NCI-H2196 treated with DMSO at 0.1 percent for 48 hours (cell line): Measurements from ENCODE around the gene GCC2.
A peak's percentile ranks its signal among the peaks of the same experiment; 100 is the strongest.
"Not testable (repeated sequence)": the region's sequence is repeated elsewhere in the genome, so short reads cannot be mapped to it uniquely, and the experiment has no call there.

Source experiments
- DNase-seq: peaks from one replicate; lab custom pipeline; 2025; ENCODE audit not compliant: unreplicated experiment; lab: John Stamatoyannopoulos, UW

Gene GCC2

GRCh38 chr2:108448678-108449409 lies at the start of gene GCC2:
TSS of gene GCC2 (plus strand) at chr2:108449206. CDS start at chr2:108449275, 69 bp downstream.
- DNase-seq, result peak; percentile 94

DNA sequence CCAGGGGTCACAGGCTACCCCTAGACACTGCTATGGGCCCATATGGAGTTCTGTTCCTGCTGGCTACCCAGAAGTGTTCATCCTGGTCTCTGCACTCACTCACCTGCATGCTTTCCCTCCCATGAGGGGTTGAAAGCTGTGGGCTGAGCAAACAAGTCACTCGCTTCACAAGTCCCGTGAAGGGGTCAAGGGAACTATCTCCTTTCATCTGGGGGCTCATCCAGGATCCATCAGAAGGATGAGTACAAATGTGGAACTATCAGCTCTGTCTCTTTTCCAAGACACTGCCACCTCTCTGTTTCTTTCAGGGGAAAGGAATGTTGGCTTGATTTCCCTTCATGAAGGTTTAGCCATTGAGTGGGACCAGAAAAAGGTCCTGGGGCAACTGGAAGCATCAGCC lies 49.5 kb upstream of the GCC2 start:
- DNase-seq, result no peak

DNA sequence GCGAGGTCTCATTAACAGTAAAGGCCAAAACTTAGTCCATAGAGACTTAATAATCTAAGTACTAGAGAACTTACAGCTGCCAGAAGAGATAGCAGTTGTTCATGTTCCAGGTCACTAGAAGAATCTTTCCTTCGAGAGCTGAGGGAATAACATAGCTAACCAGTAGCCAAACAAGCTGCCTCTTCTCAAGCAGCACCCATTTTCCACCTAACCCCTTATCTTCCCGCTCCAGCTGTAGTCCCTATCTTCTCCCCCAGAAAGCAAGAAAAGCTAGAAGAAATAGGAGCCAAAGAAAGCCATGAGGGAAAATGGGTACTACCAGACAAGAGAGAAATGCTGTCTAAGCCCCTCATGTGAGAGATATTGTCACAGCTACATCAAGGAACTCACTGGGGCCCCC lies 47.2 kb upstream of the GCC2 start:
- DNase-seq, result no peak

DNA sequence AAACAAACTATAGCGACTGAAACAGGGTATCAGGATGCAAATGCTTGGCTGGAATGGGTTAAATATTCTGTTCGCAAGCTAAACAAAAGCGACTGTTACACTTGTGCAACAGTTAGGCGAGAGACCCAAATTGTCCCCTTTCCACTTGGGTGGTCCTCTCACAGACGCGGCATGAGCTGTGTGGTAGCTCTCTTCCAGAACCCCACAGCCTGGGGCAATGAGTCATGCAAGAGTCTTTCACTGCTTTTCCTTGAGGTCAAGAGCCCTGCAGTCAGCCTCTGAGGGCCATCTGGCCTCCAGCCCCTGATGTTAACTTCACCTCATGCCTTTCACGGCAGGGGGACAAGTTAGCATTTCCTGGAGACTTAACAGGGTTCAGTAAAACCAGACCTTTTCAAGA lies 45.5 kb upstream of the GCC2 start:
- DNase-seq, result no peak

DNA sequence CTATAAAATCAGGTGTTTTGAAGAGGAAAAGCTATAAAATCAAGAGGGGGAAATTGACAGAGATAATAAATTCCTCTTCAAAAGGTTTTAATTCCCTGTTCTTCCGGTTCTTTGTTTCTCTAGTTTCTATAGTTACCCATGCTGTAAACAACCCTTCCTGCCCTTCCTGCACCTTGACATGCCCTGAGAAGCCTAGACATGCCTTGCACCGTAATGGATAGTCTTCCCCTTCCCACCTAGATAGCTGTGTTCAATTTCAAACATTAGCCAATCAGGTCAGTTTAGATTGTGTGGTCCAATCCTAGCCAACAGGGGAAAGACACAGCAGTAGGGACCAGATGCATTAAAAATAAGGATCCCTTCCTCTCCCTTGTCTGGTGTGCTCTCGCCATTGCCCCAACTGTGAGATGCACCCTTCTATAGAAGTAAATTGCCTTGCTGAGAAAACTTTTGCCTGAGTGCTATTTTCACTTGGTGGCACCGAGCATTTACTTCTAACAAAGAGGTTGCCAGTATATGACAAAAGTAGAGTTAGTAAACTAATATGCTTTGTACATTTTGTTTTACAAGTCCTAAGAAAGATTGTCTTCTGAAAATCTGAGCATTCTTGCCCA lies 44.1 kb upstream of the GCC2 start:
- DNase-seq, result no peak

GRCh38 chr2:108407864-108408729 lies 40.9 kb upstream of the GCC2 start:
- DNase-seq, result no peak

- DNase-seq, result no peak
These were observed 39.2 kb upstream of the GCC2 start for GRCh38 chr2:108409768-108410167.

GRCh38 chr2:108412995-108413710 lies 35.9 kb upstream of the GCC2 start:
- no peak for DNase-seq

DNA sequence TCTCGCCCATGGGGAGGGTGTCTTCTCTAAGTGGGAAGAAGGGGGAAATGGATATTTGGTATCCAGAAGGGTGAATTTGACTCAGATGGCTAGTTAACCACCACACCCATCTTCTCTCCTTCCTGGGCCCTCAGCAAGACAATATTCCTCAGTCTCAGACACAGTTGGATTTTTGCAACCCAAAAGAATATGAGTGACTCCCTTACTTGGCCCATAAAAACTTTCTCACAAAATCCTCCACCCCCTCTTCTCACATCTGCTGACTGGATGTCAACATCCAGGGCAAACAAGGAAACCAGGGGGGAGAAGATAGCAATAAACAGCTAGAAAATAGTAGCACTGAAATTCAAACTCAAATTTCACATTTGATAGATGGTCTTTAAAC lies 35.3 kb upstream of the GCC2 start:
- no peak for DNase-seq

GRCh38 chr2:108414256-108414876 lies 34.6 kb upstream of the GCC2 start:
- DNase-seq, result no peak

DNA sequence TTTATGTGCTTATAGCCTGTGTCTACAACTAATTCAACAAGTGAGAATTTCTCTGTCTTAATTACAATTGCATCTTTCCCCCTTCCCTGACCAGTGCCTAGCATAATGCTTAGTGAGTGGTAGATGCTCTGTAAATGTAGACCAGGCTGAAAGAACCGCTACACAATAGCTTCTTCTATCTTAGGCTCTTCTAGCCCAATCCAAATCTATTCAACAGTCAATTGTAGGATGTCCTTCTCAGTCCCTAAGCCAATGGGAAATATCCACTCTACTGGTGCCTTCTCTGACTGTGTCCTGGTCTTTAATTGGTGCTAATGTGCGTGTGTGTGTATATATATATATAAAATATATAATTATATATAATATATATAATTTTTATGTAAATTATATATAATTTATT lies 34.1 kb upstream of the GCC2 start:
- no peak for DNase-seq

DNA sequence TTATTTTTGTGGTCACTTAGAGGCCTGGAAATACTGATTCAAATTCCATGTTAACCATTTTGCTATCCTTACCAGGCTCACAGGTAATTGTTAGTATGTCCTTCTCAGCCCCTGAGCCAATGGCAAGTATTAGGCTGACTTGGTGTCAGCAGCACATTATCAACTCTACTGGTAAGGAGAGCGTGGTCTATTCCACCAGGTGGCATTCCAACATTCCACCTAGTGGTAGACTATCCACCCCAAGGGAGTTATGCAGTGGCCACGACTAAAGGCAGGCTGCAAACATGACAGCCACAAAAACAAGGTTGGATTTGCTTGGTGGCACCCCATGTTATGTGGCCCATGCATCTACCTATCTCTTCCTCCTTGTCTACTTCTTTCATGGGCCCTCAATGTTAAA lies 31.8 kb upstream of the GCC2 start:
- no peak for DNase-seq

GRCh38 chr2:108418416-108418815 lies 30.6 kb upstream of the GCC2 start:
- DNase-seq, result no peak

- DNase-seq, result no peak
These were observed 25.9 kb upstream of the GCC2 start for GRCh38 chr2:108423067-108423466.

DNA sequence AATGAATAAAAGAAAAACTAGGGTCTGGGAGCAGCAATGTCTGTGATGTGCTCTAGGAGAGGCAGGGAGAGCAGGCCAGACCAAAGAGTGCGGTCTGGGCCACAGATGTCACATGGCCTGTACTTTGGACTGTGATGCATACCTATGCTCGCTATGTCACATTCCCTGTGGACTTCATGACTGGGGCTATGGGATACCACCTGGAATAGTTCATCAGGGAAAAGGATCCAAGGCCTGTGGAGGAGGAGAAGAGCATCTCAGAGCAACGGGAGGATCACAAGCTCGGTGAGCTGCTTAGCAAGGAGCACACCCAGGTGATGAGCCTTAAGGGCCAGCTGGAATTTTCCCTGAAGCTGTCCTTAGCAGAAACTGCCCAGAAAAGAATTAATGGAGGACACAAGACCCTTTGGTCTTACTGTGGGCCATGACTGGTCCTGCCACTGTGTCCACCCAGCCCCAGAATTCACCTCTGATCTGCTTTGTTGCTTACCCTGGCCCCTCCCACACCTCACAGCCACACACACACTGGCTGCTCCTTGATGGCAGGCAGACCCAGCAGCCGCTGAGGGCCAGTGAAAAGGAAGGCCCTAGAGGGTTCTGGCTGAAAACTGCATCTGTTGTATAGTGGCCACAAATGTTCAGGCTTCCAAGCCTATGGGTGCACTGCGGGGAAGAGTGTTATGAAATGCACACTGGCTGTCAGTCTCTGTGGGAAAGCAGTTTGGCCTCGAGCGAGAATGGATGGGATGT lies 25.3 kb upstream of the GCC2 start:
- no peak for DNase-seq

DNA sequence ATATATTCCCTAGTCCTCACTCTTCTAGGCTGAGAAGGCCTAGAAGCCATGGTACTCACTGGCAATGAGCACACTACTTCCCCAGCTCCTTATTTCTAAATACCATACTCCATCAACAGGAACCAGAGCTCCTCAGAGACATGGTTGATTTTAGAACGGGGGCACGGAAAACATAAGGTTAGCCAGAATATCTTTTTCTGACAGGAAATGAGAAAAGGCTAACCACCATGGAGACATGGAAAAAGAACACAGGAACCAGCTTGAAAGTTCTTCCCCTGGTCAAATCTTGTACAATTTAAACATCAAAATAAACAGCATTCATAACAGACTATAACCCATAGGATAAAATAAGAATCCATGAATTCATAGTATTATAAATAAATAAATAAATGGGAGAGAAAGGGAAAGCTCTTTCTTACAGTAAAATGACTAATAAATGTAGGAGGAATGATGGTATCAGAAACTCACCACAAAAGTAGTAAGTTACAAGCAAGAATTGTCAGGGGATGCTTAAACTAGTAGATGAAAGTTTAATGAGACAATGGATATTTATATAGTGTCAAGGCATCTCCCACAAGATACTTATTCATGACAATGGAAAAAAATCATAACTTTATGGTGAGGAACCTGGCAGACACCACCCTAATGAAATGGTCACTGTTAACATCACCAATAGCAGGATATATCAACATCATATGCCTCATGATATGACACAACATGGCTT lies 20.6 kb upstream of the GCC2 start:
- DNase-seq, result no peak

DNA sequence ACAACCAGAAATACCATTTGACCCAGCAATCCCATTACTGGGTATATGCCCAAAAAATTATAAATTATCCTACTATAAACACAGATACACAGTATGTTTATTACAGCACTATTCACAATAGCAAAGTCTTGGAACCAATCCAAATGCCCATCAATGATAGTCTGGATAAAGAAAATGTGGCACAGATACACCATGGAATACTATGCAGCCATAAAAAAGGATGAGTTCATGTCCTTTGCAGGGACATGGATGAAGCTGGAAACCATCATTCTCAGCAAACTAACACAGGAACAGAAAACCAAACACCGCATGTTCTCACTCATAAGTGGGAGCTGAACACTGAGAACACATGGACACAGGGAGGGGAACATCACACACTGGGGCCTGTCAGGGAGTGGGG lies 13.4 kb upstream of the GCC2 start:
- DNase-seq, result not testable (repeated sequence)

DNA sequence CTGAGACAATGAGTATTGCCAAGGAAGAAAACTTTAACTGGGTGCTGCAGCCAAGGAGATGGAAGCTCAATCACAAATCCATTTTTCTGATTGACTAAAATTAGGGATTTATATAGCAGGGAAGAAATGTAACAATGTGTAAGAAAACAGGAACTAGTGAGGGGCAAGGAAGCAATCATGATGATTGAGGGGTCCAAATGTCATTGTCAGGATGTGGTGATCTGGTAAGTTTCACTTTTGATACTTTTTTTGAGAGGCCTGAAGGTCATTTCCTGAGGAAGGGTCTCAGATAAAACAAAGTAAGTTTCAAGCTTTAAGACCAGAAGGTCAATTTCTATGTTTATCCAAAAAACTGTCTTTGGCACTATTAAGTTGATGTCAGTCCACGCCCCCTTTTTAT lies 12.0 kb upstream of the GCC2 start:
- no peak for DNase-seq

GRCh38 chr2:108441712-108442111 lies 7.3 kb upstream of the GCC2 start:
- no peak for DNase-seq
